ENCODE measurements around the gene BARX2.

BARX2 gene

DNA sequence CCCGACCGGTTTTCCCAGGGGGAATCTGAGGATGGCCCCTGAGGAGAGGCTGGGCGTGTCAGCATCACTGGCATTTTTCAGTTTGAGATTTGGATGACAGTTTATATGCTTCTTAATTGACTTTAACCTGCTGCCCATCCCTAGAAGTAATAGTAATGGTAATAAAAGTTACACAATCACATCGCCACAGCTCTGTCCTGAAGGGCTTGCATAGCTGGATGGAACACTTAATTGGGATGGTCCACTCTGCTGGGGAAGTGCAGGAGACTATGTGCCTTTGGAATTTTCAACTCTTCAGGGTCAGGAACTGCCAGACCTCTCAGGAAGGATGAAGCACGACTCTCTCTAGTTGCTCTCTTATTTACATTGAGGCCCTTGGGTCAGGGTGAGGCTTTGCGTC is 16.2 kb downstream of the BARX2 start:
- no peak overlapping the region for H3K27ac ChIP-seq
- TF ChIP-seq, protein P1, sequence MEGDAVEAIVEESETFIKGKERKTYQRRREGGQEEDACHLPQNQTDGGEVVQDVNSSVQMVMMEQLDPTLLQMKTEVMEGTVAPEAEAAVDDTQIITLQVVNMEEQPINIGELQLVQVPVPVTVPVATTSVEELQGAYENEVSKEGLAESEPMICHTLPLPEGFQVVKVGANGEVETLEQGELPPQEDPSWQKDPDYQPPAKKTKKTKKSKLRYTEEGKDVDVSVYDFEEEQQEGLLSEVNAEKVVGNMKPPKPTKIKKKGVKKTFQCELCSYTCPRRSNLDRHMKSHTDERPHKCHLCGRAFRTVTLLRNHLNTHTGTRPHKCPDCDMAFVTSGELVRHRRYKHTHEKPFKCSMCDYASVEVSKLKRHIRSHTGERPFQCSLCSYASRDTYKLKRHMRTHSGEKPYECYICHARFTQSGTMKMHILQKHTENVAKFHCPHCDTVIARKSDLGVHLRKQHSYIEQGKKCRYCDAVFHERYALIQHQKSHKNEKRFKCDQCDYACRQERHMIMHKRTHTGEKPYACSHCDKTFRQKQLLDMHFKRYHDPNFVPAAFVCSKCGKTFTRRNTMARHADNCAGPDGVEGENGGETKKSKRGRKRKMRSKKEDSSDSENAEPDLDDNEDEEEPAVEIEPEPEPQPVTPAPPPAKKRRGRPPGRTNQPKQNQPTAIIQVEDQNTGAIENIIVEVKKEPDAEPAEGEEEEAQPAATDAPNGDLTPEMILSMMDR (IDR thresholded peaks at IDR 0.05), result no peak
- no peak for TF ChIP-seq ZFX (IDR thresholded peaks at IDR 0.05; ENCODE audit: borderline replicate concordance)

DNA sequence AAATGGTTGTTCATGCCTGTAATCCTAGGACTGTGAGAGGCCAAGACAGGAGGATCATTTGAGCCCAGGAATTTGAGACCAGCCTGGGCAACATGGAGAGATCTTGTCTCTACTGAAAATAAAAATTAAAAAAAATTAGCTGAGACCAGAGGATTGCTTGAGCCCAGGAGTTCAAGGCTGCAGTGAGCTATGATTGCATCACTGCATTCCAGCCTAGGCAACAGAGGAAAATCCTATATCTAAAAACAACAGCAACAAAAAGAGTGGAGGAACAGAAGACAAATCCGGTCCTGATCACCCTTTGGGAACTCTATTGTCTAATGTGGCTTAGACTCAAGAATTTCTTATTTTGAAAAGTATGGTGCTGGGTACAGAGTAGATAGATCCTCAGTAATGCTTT is 17.3 kb downstream of the BARX2 start:
- TF ChIP-seq, protein P1 (IDR thresholded peaks at IDR 0.05), result no peak
- TF ChIP-seq ZFX (IDR thresholded peaks at IDR 0.05; ENCODE audit: borderline replicate concordance), result no peak
- H3K27ac ChIP-seq, result no peak overlapping the region

DNA sequence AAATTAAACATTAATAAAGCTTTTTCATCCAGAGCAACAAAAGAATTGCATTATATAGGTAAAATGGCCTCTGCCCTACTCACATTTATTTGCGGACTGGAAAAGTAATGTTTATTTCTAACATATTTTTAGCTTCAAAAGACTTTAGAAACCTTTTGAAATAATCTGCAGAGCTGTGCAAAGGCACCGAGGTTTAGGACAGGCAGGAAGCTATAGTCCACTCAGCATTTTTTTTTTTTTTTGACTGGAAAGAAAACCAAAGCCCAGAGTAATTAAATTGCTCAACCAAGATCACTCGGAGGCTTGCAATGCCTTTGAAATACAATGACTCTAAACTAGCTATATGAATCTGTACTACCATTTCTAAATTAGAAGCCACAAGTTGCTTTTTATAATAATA is 19.1 kb downstream of the BARX2 start:
- no peak for TF ChIP-seq ZFX (IDR thresholded peaks at IDR 0.05; ENCODE audit: borderline replicate concordance)
- TF ChIP-seq, protein P1 (IDR thresholded peaks at IDR 0.05), result no peak
- no peak overlapping the region for H3K27ac ChIP-seq

DNA sequence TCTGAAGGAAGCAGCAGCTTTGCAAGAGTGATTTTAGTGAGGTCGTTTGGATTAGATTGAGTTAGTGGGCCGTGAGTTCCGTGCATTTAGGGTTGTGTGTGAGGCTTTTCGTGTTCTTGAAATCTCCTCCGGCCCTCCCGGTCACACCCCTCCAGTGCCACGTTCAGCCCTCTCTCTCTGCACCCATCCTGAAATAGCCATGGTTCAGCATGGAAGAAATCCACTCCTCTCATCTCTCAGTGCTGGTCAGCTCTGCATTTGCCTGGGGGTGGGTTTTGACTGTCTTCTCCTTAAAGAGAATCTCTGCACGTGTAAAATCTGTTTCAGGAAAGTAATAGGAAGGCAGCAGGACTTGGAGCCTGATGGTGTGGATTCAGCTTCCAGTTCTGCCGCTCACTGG is 19.8 kb downstream of the BARX2 start:
- no peak overlapping the region for H3K27ac ChIP-seq
- TF ChIP-seq ZFX (IDR thresholded peaks at IDR 0.05; ENCODE audit: borderline replicate concordance), result no peak
- TF ChIP-seq, protein P1 (IDR thresholded peaks at IDR 0.05), result no peak

DNA sequence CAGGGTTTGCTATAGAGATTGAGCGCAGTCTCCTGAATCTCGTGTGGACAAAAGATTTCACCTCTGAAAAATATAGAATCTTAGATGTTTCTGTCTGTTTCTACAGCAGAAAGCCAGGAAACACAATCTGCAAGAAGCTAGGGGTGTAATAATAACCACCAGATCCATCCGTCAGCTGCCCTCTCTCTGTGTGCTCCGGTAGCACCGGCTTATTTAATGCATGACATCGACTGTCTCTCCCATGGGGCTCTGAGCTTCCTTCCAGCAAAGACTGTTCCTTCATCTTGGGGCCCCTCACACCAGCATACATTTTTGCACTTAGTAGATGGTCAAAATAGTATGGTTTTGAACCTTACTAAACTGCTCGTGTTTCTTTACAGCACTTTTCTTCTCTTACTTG is 20.2 kb downstream of the BARX2 start:
- no peak for TF ChIP-seq ZFX (IDR thresholded peaks at IDR 0.05; ENCODE audit: borderline replicate concordance)
- H3K27ac ChIP-seq, result no peak overlapping the region

DNA sequence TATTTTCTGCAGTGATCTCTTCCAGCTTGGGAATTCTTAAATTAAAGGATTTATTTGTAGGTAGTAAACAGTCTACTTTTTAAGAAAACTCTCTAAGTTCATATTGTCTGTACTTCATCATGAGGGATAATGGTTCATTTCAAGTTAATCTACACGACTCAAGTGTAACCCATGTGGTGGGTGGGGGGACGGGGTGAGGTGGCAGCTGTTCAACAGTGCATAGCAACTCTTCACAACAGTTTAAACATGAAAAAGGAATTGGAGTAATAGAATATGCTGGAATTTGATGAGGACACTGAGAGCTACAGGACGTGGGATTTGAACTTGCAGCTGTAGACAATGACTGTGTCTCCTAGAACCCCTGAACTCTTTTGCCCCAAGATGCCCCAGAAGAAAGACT is 20.8 kb downstream of the BARX2 start:
- TF ChIP-seq ZFX (IDR thresholded peaks at IDR 0.05; ENCODE audit: borderline replicate concordance), result no peak
- TF ChIP-seq, protein P1 (IDR thresholded peaks at IDR 0.05), result no peak
- H3K27ac ChIP-seq, result no peak overlapping the region

DNA sequence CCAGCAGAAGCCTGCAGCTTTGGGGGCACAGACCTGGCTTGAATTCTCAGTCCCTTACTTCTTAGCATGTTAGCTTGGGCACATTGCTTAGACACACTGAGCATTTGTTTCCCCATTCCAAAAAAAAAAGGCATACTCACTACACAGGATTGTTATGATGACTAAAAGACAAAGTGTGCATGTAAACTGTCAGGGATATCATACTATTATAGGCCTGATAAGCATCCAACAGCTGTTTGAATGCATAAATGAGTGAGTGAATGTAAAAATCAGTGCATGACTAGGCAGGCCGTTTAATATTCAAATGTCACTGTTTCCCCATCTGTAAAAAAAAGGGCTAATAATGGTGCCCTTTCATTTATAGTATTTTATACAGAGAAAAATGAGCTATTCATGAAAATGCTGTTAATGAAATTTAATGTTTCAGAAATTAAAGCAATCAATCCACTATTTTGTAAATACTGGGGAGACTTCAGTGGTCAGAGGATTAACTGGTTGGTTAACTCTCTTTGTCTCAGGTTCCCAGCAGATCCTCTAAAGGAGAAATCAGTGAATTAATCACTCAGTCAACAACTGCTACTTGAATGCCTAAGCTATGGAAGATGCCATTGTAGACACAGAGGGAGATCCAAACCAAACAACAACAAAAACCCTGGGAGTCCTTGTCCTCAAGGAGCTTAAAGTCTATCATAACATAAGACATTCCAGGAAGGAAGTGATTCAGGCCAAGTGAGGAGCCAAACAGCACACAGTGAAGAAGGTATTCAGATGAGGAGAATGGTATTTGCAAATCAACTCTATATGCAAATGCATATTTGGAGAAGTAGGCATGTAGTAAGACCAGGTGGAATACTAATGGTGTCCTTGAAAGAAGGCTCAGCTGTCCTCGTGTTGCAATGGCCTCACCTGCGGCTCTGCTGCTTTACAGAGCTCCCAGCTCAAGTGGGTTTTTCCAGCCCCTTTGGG is 26.8 kb downstream of the BARX2 start:
- H3K27ac ChIP-seq, result no peak overlapping the region
- TF ChIP-seq, protein P1 (IDR thresholded peaks at IDR 0.05), result no peak
- TF ChIP-seq ZFX (IDR thresholded peaks at IDR 0.05; ENCODE audit: borderline replicate concordance), result no peak

All from 22Rv1 (cell line).